GM10266 (cell line): ENCODE measurements around the gene NFXL1.

ENCODE experiments used
- DNase-seq: peaks from one replicate; pipeline ENCODE4 v3.0.0; 2012; ENCODE audit errors: extremely low spot score
- TF ChIP-seq, protein P1 (sequence below): IDR thresholded peaks from 2 replicates; pipeline ENCODE4 v1.5.1; 2012; ENCODE audit warnings: mild to moderate bottlenecking, low read depth; ENCODE audit not compliant: control insufficient read depth, insufficient read depth; ENCODE audit errors: missing control alignments

The NFXL1 gene

GRCh38 chr4:47842985-47843384 is 71.4 kb downstream of the NFXL1 start:
- TF ChIP-seq, protein P1, sequence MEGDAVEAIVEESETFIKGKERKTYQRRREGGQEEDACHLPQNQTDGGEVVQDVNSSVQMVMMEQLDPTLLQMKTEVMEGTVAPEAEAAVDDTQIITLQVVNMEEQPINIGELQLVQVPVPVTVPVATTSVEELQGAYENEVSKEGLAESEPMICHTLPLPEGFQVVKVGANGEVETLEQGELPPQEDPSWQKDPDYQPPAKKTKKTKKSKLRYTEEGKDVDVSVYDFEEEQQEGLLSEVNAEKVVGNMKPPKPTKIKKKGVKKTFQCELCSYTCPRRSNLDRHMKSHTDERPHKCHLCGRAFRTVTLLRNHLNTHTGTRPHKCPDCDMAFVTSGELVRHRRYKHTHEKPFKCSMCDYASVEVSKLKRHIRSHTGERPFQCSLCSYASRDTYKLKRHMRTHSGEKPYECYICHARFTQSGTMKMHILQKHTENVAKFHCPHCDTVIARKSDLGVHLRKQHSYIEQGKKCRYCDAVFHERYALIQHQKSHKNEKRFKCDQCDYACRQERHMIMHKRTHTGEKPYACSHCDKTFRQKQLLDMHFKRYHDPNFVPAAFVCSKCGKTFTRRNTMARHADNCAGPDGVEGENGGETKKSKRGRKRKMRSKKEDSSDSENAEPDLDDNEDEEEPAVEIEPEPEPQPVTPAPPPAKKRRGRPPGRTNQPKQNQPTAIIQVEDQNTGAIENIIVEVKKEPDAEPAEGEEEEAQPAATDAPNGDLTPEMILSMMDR = no peak
- no peak for DNase-seq

DNA sequence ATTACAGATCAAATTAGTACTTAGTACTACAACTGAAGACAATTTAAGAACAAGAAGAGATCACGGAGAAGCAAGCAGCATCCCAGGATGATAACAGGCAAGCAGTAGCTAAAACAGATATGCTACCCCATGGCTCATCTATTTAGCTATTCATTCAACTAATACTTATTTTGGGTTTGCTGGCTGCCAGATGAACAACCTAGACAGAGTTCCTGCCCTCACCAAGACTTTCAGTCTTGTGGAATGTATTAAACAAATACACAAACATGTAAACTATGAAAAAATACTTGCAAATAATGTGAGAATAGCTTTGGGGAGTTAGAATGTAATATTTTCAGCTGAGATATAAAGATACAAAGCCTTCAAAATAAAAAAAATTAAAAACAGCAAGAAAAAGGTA is 74.1 kb downstream of the NFXL1 start:
- no peak for DNase-seq
- TF ChIP-seq, protein P1 = no peak

GRCh38 chr4:47839259-47839658 is 75.1 kb downstream of the NFXL1 start:
- peak; percentile 56 for DNase-seq
- TF ChIP-seq, protein P1 = peak; percentile 58

- no peak for DNase-seq
- TF ChIP-seq, protein P1 = no peak
Observed at GRCh38 chr4:47838445-47838844, 75.9 kb downstream of the NFXL1 start.

- DNase-seq = no peak
- TF ChIP-seq, protein P1 = no peak
Observed at GRCh38 chr4:47837908-47838294, 76.5 kb downstream of the NFXL1 start, which contains the start of gene CORIN. Gene CORIN, minus strand, starts transcription at chr4:47838067. Its CDS starts 118 bp downstream, at chr4:47837949.

GRCh38 chr4:47837094-47837907 is 77.1 kb downstream of the NFXL1 start:
- peak; percentile 40 for DNase-seq
- TF ChIP-seq, protein P1 = peak; percentile 13

DNA sequence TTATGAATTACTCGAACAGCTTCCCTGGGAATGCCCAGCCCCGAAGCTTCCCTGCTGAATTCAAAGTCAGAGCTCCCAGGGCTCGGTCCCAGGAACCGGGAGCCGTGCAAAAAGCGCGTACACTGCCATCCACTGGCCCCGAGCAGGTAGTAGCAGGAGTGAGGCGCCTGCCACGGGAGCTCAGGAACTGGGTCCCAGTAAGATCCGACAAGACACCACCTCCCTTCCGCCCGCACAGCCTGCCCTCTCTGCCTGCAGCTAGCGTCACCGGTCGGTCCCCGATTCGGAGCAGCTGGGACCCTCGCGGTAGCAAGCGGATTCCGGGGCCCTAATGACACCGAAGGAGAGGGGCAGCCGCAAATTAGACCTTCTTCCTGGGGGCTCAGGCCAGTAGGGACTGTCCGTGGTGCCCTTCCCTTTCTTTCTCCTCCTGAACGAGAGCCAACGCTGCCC is 77.7 kb downstream of the NFXL1 start:
- peak; percentile 68 for DNase-seq
- TF ChIP-seq, protein P1 = peak; percentile 86
